ENCODE results near the gene MINDY4. TPM values are rescaled to one million over a fixed set of nuclear protein-coding genes. Genes with fewer than 3 reads are reported as not detected.

MINDY4 gene
- total and polyA plus RNA-seq, 10 of the 15 experiments (the other 5 are each of a cell fraction or from before 2014, with no cell fraction given), result 0.10 to 0.90 (median 0.40) TPM

- TF ChIP-seq E2F8 (IDR thresholded peaks at IDR 0.05; ENCODE audit: low read depth, partially characterized antibody), result no peak
- no peak for TF ChIP-seq JUNB (IDR thresholded peaks at IDR 0.05)
- no peak for TF ChIP-seq CUX1 (IDR thresholded peaks at IDR 0.05; ENCODE audit: insufficient replicate concordance, low read depth, low read length)
- TF ChIP-seq FOS (IDR thresholded peaks at IDR 0.05; ENCODE audit: borderline replicate concordance, extremely low read depth, insufficient read length), result no peak
- no peak for TF ChIP-seq NR2F1 (conservative IDR thresholded peaks at IDR 0.05)
- no peak for TF ChIP-seq RELA (IDR thresholded peaks at IDR 0.05; ENCODE audit: borderline replicate concordance, partially characterized antibody)
- no peak for TF ChIP-seq HDAC6 (IDR thresholded peaks at IDR 0.05; ENCODE audit: unreplicated experiment)
These were observed 128.4 kb downstream of the MINDY4 start (continued) for GRCh38 chr7:30899630-30900029.
